SK-N-SH (cell line): ENCODE measurements around the gene UBALD1. TPM values are rescaled to one million over a fixed set of nuclear protein-coding genes. Genes with fewer than 3 reads are reported as not detected.

Source experiments
- CTCF ChIA-PET: fragments of 300-600, 350-600 bp; formaldehyde crosslinking; extraction: SDS; loops from one replicate; lab custom pipeline; 2021; lab: Yijun Ruan, JAX
- POLR2A ChIA-PET: fragments of 350-600 bp; sonication (Branson Sonifier 250); formaldehyde crosslinking; extraction: SDS; loops from one replicate; lab custom pipeline; 2020; ENCODE audit warnings: antibody characterized with exemption, inconsistent platforms; lab: Yijun Ruan, JAX
- DNase-seq: peaks from one replicate; pipeline ENCODE4 v3.0.0; 2012
- H2AFZ ChIP-seq: fragments of 200-600 bp; sonication (generic); 2 replicates; pipeline ENCODE4 v1.8.1; 2016; ENCODE audit warnings: antibody characterized with exemption, mild to moderate bottlenecking, low read depth
- H3F3A ChIP-seq: fragments of 200-600 bp; sonication (generic); replicated peaks from 2 replicates; pipeline ENCODE3; 2016; ENCODE audit warnings: antibody characterized with exemption, mild to moderate bottlenecking; ENCODE audit not compliant: insufficient read depth
- H3K27ac ChIP-seq, 2 experiments: fragments of 200-500 bp in 1 of 2; fragments of 200-600 bp in 1 of 2; sonication (Bioruptor generic) in 1 of 2; sonication (generic), shearing (Covaris generic) in 1 of 2; 2 replicates each; pipeline versions ENCODE4 v1.5.1 to v1.6.1; 2014 to 2016; ENCODE audit warnings: low read depth in 2 of 2, inconsistent platforms in 1 of 2, low read length in 1 of 2, mild to moderate bottlenecking in 1 of 2, mixed read lengths in 1 of 2
- H3K27me3 ChIP-seq: fragments of 200-600 bp; sonication (generic), shearing (Covaris generic); 2 replicates; pipeline ENCODE4 v1.6.1; 2016; ENCODE audit warnings: mixed run types; ENCODE audit not compliant: insufficient read depth
- H3K36me3 ChIP-seq, 2 experiments: fragments of 200-500 bp in 1 of 2; fragments of 200-600 bp in 1 of 2; sonication (Bioruptor generic) in 1 of 2; sonication (generic) in 1 of 2; replicated peaks in 1 of 2; 2 replicates each; pipeline versions ENCODE3 to v1.5.1; 2014 to 2016; ENCODE audit warnings: low read length in 1 of 2, mild to moderate bottlenecking in 1 of 2; ENCODE audit not compliant: insufficient read depth in 2 of 2, control insufficient read depth in 1 of 2
- H3K4me1 ChIP-seq, 2 experiments: fragments of 200-500 bp in 1 of 2; fragments of 200-600 bp in 1 of 2; sonication (Bioruptor generic) in 1 of 2; sonication (generic), shearing (Covaris generic) in 1 of 2; 2 replicates each; pipeline versions ENCODE4 v1.5.1 to v1.6.1; 2014 to 2016; ENCODE audit warnings: low read depth in 1 of 2, low read length in 1 of 2, mixed run types in 1 of 2; ENCODE audit not compliant: insufficient read depth in 2 of 2, control insufficient read depth in 1 of 2
- H3K4me2 ChIP-seq: fragments of 200-600 bp; sonication (generic), shearing (Covaris generic); 2 replicates; pipeline ENCODE4 v1.6.1; 2017; ENCODE audit warnings: mixed run types
- H3K4me3 ChIP-seq, 2 experiments: fragments of 200-500 bp in 1 of 2; fragments of 200-600 bp in 1 of 2; sonication (Bioruptor generic) in 1 of 2; sonication (generic), shearing (Covaris generic) in 1 of 2; 2 replicates each; pipeline versions ENCODE4 v1.5.1 to v1.8.1; 2014 to 2016; ENCODE audit warnings: low read depth in 2 of 2, inconsistent platforms in 1 of 2, low read length in 1 of 2, mild to moderate bottlenecking in 1 of 2, mixed read lengths in 1 of 2, moderate library complexity in 1 of 2
- H3K79me2 ChIP-seq: fragments of 200-600 bp; sonication (generic); 2 replicates; pipeline ENCODE4 v1.8.1; 2017; ENCODE audit warnings: mild to moderate bottlenecking; ENCODE audit not compliant: insufficient read depth
- H3K9ac ChIP-seq: fragments of 200-600 bp; sonication (generic); 2 replicates; pipeline ENCODE4 v1.6.1; 2017; ENCODE audit warnings: mixed run types
- H3K9me2 ChIP-seq: fragments of 200-600 bp; sonication (generic); 2 replicates; pipeline ENCODE4 v1.6.1; 2017; ENCODE audit warnings: mixed run types
- H3K9me3 ChIP-seq: fragments of 200-600 bp; sonication (generic); 2 replicates; pipeline ENCODE4 v1.6.1; 2017; ENCODE audit warnings: mixed run types, mild to moderate bottlenecking, moderate library complexity
- H4K20me1 ChIP-seq: fragments of 200-600 bp; sonication (generic); 2 replicates; pipeline ENCODE4 v1.6.1; 2017; ENCODE audit warnings: mild to moderate bottlenecking, mixed run types; ENCODE audit not compliant: insufficient read depth
- CHD2 ChIP-seq: fragments of 150-350 bp; IDR thresholded peaks from 2 replicates; pipeline ENCODE4 v1.6.1; 2018; ENCODE audit warnings: low read length; ENCODE audit not compliant: partially characterized antibody
- ELF1 ChIP-seq: IDR thresholded peaks from 2 replicates; pipeline ENCODE4 v1.4.0; 2012
- EP300 ChIP-seq, 2 experiments: IDR thresholded peaks; 2 replicates each; pipeline versions ENCODE4 v1.4.0 to v1.6.1; 2012; ENCODE audit warnings: borderline replicate concordance in 1 of 2, low read depth in 1 of 2, low read length in 1 of 2
- EZH2phosphoT487 ChIP-seq: fragments of 200-600 bp; sonication (generic); IDR thresholded peaks from 2 replicates; pipeline ENCODE4 v1.6.1; 2017; ENCODE audit warnings: low read depth, mixed run types, mild to moderate bottlenecking, antibody characterized with exemption, moderate library complexity, borderline replicate concordance
- FOXJ3 ChIP-seq: sonication (generic); formaldehyde crosslinking; IDR thresholded peaks from 2 replicates; pipeline ENCODE4 v1.5.1; 2020; ENCODE audit warnings: mild to moderate bottlenecking, missing genetic modification reagents
- FOXM1 ChIP-seq: IDR thresholded peaks from 2 replicates; pipeline ENCODE4 v1.4.0; 2012; ENCODE audit warnings: low read depth, mild to moderate bottlenecking
- GABPA ChIP-seq: IDR thresholded peaks from 2 replicates; pipeline ENCODE4 v1.4.0; 2012; ENCODE audit warnings: low read depth, mild to moderate bottlenecking
- GATA2 ChIP-seq: sonication (generic); formaldehyde crosslinking; IDR thresholded peaks from 2 replicates; pipeline ENCODE4 v1.5.0; 2020; ENCODE audit warnings: mild to moderate bottlenecking, missing genetic modification reagents
- MEF2A ChIP-seq: IDR thresholded peaks from 2 replicates; pipeline ENCODE4 v1.4.0; 2012; ENCODE audit warnings: low read depth, borderline replicate concordance
- MXI1 ChIP-seq: IDR thresholded peaks from 2 replicates; pipeline ENCODE4 v1.6.1; 2012; ENCODE audit warnings: mild to moderate bottlenecking, low read depth, low read length, improper control_type of control experiment
- NFIC ChIP-seq: IDR thresholded peaks from 2 replicates; pipeline ENCODE4 v1.4.0; 2012; ENCODE audit warnings: borderline replicate concordance
- NRF1 ChIP-seq: IDR thresholded peaks from 2 replicates; pipeline ENCODE4 v1.6.1; 2012; ENCODE audit warnings: low read depth, mild to moderate bottlenecking, low read length
- PBX3 ChIP-seq: IDR thresholded peaks from 2 replicates; pipeline ENCODE4; 2012
- POLR2AphosphoS5 ChIP-seq: IDR thresholded peaks from 2 replicates; pipeline ENCODE4 v1.6.1; 2012; ENCODE audit warnings: low read depth, low read length
- RFX5 ChIP-seq: IDR thresholded peaks from 2 replicates; pipeline ENCODE4 v1.6.1; 2012; ENCODE audit warnings: mild to moderate bottlenecking, improper control_type of control experiment, low read length
- SIN3A ChIP-seq: IDR thresholded peaks from 2 replicates; pipeline ENCODE4 v1.6.1; 2012; ENCODE audit warnings: low read depth, mild to moderate bottlenecking, low read length, moderate library complexity, borderline replicate concordance
- SMC3 ChIP-seq: IDR thresholded peaks from 2 replicates; pipeline ENCODE4 v1.6.1; 2012; ENCODE audit warnings: low read depth, low read length, improper control_type of control experiment
- TAF1 ChIP-seq: IDR thresholded peaks from 2 replicates; pipeline ENCODE4 v1.6.1; 2012; ENCODE audit warnings: low read depth, mild to moderate bottlenecking, low read length, moderate library complexity, borderline replicate concordance
- TCF12 ChIP-seq: IDR thresholded peaks from 2 replicates; pipeline ENCODE4 v1.4.0; 2012
- TEAD4 ChIP-seq: IDR thresholded peaks from 2 replicates; pipeline ENCODE4 v1.4.0; 2012; ENCODE audit warnings: mild to moderate bottlenecking, borderline replicate concordance; ENCODE audit not compliant: insufficient read depth
- YY1 ChIP-seq: IDR thresholded peaks from 2 replicates; pipeline ENCODE4 v1.4.0; 2012; ENCODE audit warnings: low read depth, mild to moderate bottlenecking
- WGBS: methylation state at CpG from one replicate; pipeline ENCODE4 v1.1.6; 2017; ENCODE audit warnings: low lambda C conversion rate; 5-methylcytosine and 5-hydroxymethylcytosine counted together
- polyA plus RNA-seq, 3 experiments: library from polyadenylated mRNA; depleted of rRNA; stranded (reverse); fragments of >200 nt; gene quantifications; 2 replicates each; pipeline ENCODE4 v1.2.3, GENCODE V29; 2012
- TF ChIP-seq, protein P1 (sequence below): IDR thresholded peaks from 2 replicates; pipeline ENCODE4 v1.4.0; 2012; ENCODE audit warnings: low read depth
- TF ChIP-seq, protein P2 (sequence below): fragments of 150-350 bp; IDR thresholded peaks from 2 replicates; pipeline ENCODE4 v1.6.1; 2017; ENCODE audit warnings: antibody characterized with exemption, low read length, low read depth, borderline replicate concordance

Gene UBALD1
- polyA plus RNA-seq, 1 of the 3 experiments (the other 2 are of a cell fraction), result 16.7 TPM

- POLR2A ChIA-PET, result interaction anchor here (1.1 kb wide), 1 partner anchor 16 kb away, joined by 3 read pairs; no protein-coding TSS in a partner anchor
- CTCF ChIA-PET, result interaction anchor here (0.8 to 2.4 kb wide), 3 partner anchors 15 to 24 kb away, joined by 3 to 11 read pairs (median 3); partner anchors contain the start of gene MGRN1
- H3K27ac ChIP-seq, result no peak overlapping the region
- peak; percentile 39 for DNase-seq
- no peak overlapping the region for H3K9ac ChIP-seq
- H3K4me3 ChIP-seq, result no peak overlapping the region
- H3K9me3 ChIP-seq, result no peaks in the 10 kb centered on the region
- TF ChIP-seq TEAD4 (no peak), NRF1 (no peak), GABPA (no peak), SIN3A (no peak), PBX3 (no peak), TCF12 (no peak), ELF1 (no peak), POLR2AphosphoS5 (no peak), MXI1 (no peak), TAF1 (no peak), NFIC (no peak), MEF2A (no peak), SMC3 (no peak), RFX5 (no peak), FOXM1 (no peak)
- TF ChIP-seq, protein P1, sequence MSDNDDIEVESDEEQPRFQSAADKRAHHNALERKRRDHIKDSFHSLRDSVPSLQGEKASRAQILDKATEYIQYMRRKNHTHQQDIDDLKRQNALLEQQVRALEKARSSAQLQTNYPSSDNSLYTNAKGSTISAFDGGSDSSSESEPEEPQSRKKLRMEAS, result no peak
- no peaks in the 10 kb centered on the region for H3K9me2 ChIP-seq
- H3K4me1 ChIP-seq, result peaks cover 0 to 16% of the 10 kb centered on the region in 2 experiments; a peak in 1 of 4 replicates
- H3K27me3 ChIP-seq, result no peaks in the 10 kb centered on the region
- 96% methylated on average over 39 of the region's 45 CpGs for WGBS
- H3K36me3 ChIP-seq, result peaks cover 0 to 16% of the 10 kb centered on the region in 2 experiments
- peaks cover 40% of the 10 kb centered on the region for H4K20me1 ChIP-seq
- peaks cover 40% of the 10 kb centered on the region for H3K79me2 ChIP-seq
- H2AFZ ChIP-seq, result no peak overlapping the region
- H3K4me2 ChIP-seq, result no peak overlapping the region
- H3F3A ChIP-seq, result no peaks in the 10 kb centered on the region
These were observed 5.3 kb downstream of the UBALD1 start for GRCh38 chr16:4609200-4610010.

GRCh38 chr16:4608704-4608980 is 6.0 kb downstream of the UBALD1 start:
- H3K27me3 ChIP-seq, result no peaks in the 10 kb centered on the region
- ChIA-PET POLR2A (no interaction called here), CTCF (interaction anchor here (1.1 to 2.4 kb wide), 2 partner anchors 15 to 20 kb away, joined by 4 to 11 read pairs; partner anchors contain the start of gene MGRN1)

More at GRCh38 chr16:4608704-4608980, 6.0 kb downstream of the UBALD1 start:
- Histone ChIP-seq H3K9ac (no peak overlapping the region), H2AFZ (no peak overlapping the region), H3K27ac (no peak overlapping the region), H3K36me3 (peaks cover 0 to 16% of the 10 kb centered on the region in 2 experiments), H3F3A (no peaks in the 10 kb centered on the region), H3K9me3 (no peaks in the 10 kb centered on the region), H3K4me1 (peaks cover 0 to 14% of the 10 kb centered on the region in 2 experiments; a peak in 1 of 4 replicates), H4K20me1 (peaks cover 37% of the 10 kb centered on the region), H3K9me2 (no peaks in the 10 kb centered on the region), H3K4me3 (no peak overlapping the region), H3K79me2 (peaks cover 32% of the 10 kb centered on the region), H3K4me2 (no peak overlapping the region)
- 92% methylated on average over 8 of the region's 8 CpGs for WGBS
- no peak for DNase-seq
- TF ChIP-seq RFX5 (no peak), EZH2phosphoT487 (no peak), CHD2 (no peak), EP300 (IDR thresholded peaks at IDR 0.05; ENCODE audit: borderline replicate concordance in 1 of 2, low read depth in 1 of 2, low read length in 1 of 2) (no peak), FOXJ3 (CRISPR knock-in tag) (no peak), MXI1 (no peak), TEAD4 (no peak), POLR2AphosphoS5 (no peak), YY1 (no peak), SMC3 (no peak), GABPA (no peak), FOXM1 (no peak), ELF1 (no peak), MEF2A (no peak), GATA2 (no peak)
- TF ChIP-seq, protein P1, result no peak
- TF ChIP-seq, protein P2, sequence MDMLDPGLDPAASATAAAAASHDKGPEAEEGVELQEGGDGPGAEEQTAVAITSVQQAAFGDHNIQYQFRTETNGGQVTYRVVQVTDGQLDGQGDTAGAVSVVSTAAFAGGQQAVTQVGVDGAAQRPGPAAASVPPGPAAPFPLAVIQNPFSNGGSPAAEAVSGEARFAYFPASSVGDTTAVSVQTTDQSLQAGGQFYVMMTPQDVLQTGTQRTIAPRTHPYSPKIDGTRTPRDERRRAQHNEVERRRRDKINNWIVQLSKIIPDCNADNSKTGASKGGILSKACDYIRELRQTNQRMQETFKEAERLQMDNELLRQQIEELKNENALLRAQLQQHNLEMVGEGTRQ, result no peak
